Hematopoietic multipotent progenitor cell treated with erythropoietin and hydrocortisone succinate and interleukin-3 and kit ligand, for 8 days (in vitro differentiated cells): ENCODE measurements around the gene RARA.
"Not testable (repeated sequence)": the region's sequence is repeated elsewhere in the genome, so short reads cannot be mapped to it uniquely, and the experiment has no call there.

Experiments used
- DNase-seq: peaks from one replicate; pipeline ENCODE4 v3.0.0-alpha.2; 2015

RARA gene

DNA sequence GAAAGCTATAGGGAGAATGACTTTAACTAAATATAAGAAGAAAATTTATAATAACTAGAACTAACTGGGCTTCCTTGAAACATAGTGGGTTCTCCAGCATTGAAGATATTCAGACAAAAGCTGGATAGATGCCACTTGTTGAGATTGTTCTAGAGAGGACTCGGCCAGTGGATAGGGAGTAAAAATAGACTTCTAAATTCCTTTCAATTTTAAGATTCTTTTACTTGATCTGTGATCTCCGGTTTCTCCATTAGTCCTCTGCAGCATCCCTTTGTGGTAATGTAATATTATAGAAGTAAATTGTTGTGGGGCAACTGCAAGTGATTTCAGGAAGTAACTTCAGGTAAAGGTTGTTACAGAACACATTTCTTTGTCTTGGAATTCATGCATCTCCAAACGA is 10.3 kb upstream of the RARA start:
- DNase-seq = no peak

DNA sequence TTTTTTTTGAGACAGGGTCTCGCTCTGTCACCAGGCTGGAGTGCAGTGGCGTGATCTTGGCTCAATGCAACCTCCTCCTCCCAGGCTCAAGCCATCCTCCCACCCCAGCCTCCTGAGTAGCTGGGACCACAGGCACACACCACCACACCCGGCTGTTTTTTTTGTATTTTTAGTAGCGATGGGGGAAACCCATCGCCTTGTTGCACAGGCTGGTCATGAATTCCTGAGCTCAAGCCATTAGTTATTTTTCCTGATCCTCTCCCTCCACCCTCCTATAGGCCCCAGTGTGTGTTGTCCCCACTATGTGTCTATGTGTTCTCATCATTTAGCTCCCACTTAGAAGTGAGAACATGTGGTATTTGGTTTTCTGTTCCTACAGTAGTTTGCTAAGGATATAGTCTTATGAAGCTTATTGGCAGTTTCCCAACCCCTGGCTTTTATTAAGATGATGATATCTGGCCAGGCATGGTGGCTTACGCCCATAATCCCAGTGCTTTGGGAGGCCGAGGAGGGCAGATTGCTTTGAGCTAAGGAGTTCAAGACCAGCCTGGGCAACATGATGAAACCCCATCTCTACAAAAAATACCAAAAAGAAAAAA is 9.7 kb upstream of the RARA start:
- DNase-seq = peak; percentile 29

DNA sequence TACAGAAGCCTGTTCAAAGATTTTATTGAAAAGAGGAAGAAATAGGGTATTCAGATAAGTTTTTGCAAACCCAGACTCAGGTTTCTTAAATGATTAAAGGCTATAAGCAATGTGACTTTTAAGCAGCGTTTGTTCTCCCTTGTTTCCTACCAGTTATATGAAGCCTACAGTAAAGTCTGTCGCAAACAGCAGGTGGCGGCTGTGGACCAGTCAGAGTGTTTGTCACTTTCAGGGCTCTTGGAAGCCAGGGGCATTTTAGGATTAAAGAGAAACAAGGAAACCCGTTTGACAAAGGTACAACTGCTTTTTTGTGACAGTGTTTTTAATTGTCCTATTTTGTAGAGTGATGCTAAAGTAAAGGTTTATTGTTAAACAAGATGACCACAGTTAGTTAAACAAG is 7.7 kb upstream of the RARA start:
- DNase-seq = peak; percentile 31

DNA sequence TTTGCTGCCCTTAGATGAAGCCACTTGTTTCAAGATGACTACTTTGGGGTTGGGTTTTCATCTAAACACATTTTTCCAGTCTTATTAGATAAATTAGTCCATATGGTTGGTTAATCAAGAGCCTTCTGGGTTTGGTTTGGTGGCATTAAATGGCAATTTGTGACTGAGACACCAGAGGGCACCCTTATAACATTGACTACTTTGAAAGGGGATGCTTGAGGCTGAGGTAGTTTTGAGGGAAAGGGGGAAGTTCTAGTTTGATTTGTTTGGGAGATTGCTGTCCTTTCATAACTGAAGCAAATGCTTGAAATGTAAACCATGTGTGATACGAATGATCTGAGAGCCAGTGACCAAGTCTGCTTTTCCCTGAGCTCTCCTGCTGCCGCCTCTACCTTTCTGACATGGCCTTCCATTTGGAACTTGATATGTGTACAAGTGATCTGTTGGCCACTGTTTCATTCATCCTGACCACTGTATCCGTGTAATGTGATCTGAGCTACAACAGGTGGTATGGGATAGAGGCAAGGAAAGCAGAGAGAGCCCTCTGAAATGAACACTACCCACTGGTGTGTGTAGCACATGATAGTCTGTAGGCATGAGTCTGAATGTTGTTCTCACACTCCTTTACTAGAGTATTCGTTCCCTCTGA is 5.8 kb upstream of the RARA start:
- peak; percentile 74 for DNase-seq

- no peak for DNase-seq
Observed at GRCh38 chr17:40303708-40304551, 5.0 kb upstream of the RARA start.

GRCh38 chr17:40304552-40304863 is 4.5 kb upstream of the RARA start:
- not testable (repeated sequence) for DNase-seq

DNA sequence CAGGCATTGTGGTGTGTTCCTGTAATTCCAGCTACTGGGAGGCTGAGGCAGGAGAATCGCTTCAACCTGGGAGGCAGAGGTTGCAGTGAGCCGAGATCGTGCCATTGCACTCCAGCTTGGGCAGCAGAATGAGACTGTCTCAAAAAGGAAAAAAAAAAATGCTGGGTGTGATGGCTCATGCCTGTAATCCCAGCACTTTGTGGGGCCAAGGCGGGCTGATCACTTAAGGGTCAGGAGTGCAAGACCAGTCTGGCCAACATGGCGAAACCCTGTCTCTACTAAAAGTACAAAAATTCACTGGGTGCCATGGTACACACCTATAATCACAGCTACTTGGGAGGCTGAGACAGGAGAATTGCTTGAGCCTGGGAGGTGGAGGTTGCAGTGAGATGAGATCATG is 4.1 kb upstream of the RARA start:
- not testable (repeated sequence) for DNase-seq

DNA sequence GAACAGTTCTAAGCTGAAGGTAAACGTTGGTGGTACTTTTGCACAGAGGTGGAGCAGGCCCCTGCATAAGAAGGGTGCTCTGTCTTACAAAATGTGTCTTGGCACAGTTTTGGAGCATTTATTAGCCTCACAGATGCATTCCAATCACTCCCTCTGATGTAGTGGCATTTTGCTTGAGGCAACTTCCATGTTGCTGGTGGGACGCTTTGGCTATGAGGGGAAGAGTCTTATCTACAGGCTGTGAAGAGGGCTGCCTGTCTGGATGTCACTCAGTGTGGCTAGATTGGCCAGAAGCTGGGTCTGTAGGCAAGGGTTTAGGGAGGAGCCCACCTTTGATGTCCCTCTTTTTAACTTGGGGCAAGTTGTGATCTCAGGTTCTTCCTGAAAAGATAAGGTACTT is 2.6 kb upstream of the RARA start:
- DNase-seq = no peak

GRCh38 chr17:40307001-40307730 is 1.8 kb upstream of the RARA start:
- peak; percentile 52 for DNase-seq

- peak; percentile 31 for DNase-seq
Observed at GRCh38 chr17:40307740-40308239, 1.2 kb upstream of the RARA start.

GRCh38 chr17:40309949-40310510 is 1.1 kb downstream of the RARA start:
- no peak for DNase-seq

- no peak for DNase-seq
Observed at GRCh38 chr17:40310882-40311391, 2.0 kb downstream of the RARA start.

GRCh38 chr17:40311575-40311974 is 2.6 kb downstream of the RARA start:
- DNase-seq = peak; percentile 43

DNA sequence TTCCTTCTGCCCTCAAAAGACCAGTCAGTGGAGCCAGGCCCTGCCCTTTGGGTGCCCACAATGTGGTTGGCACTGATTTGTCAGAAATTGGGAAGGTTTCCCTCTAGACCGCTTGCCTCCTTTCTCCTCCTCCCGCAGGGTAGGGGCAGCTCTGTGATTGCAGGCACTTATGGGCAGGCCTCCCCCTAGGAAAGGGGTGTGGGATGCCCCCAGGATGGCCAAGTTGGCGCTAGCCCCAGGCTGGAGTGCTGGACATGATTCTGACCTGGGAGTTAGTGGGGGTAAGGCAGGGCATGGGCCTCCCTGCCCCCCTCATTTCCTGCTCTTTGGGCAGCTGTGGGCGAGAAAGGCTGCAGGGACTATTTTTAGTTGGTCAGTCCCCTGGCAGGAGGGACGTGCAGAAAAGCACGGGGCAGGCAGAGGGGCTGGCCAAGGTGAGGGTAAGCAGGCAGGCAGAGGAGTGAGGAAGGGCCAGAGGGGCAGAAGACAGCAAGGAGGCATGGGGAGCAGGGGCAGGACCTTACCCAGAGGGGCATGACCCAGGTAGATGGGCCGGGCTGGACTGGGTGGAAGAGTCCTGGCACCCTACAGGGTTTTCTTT is 3.3 kb downstream of the RARA start:
- DNase-seq = no peak

GRCh38 chr17:40312893-40313667 is 4.1 kb downstream of the RARA start:
- no peak for DNase-seq

GRCh38 chr17:40313668-40314583 is 4.9 kb downstream of the RARA start:
- DNase-seq = no peak

DNA sequence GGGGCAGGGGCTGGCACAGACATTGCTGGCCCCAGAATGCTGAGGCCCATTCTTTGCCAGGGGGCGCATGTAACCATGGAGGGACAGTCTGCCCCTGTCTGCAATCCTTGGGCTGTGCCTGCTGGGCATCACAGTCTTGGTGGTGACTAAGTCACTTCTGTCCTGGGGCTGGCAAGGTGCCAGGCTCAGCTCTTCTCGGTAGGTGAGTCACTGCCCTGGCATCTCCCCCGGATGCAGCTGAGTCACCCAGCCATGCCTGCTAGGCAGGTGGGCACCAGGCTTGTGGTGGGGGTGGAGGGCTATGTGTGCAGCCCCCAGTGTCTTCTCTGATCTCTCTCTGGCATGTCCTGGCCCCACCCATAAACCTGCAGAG is 5.6 kb downstream of the RARA start:
- DNase-seq = peak; percentile 89

- no peak for DNase-seq
Observed at GRCh38 chr17:40315206-40315605, 6.2 kb downstream of the RARA start.

GRCh38 chr17:40315678-40316570 is 6.9 kb downstream of the RARA start:
- peak; percentile 74 for DNase-seq
